Nephron (organoid): Measurements from ENCODE around the gene CPN2.

Experiments
- H3K27ac Mint-ChIP-seq, 3 experiments: 2 replicates each; pipeline ENCODE4 v1.8.0; 2020; ENCODE audit warnings: mixed read lengths in 3 of 3, mild to moderate bottlenecking in 2 of 3, moderate library complexity in 1 of 3
- H3K27me3 Mint-ChIP-seq: 2 replicates; pipeline ENCODE4 v1.8.0; 2021; ENCODE audit warnings: low read depth, mild to moderate bottlenecking, moderate library complexity, mixed read lengths
- H3K36me3 Mint-ChIP-seq: 2 replicates; pipeline ENCODE4 v1.8.0; 2020; ENCODE audit warnings: low read depth, mixed read lengths
- H3K4me1 Mint-ChIP-seq: 2 replicates; pipeline ENCODE4 v1.8.0; 2020; ENCODE audit warnings: mixed read lengths
- H3K4me3 Mint-ChIP-seq, 3 experiments: 2 replicates each; pipeline ENCODE4 v1.8.0; 2020; ENCODE audit warnings: mild to moderate bottlenecking in 3 of 3, mixed read lengths in 3 of 3, moderate library complexity in 2 of 3
- H3K9me3 Mint-ChIP-seq: 2 replicates; pipeline ENCODE4 v1.8.0; 2020; ENCODE audit warnings: mixed read lengths
- CTCF ChIP-seq, 3 experiments: fragments of 200-600 bp; sonication (generic); IDR thresholded peaks; one replicate each; pipeline ENCODE4 v1.5.0; 2021; ENCODE audit warnings: antibody characterized with exemption in 3 of 3; ENCODE audit not compliant: unreplicated experiment in 3 of 3

Gene CPN2

DNA sequence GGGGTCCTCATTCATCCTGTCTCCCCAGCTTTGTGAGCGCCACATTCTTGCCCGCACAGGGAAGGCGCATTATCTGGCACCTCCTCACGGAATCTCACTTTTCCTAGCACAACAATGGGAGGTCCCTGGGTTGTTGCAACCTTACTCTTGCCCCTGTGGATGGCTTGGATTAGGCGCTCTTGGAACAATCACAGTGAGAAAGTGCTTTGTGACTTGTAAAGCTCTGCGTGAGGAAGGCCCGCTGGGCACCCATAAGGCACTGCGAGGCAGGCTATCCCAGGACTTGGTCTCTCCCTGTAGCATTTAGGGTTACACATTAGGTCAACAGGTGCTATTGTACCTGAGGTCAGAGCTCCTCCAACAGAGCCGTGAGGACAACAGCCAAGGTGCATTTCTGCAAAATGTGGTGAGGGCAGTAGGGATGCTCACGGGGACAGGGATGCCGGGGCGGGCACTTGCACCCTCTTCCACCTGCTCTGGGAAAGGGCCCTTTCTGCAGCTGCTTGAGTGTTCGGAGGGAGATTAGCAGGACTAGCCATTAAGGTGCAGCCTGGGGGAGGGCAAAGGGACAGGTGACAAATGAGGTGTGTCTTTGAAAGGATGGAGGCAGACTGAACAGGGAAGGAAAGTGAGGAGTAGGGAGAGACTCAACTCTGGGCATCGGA is 32.3 kb upstream of the CPN2 start:
- no peaks in the 10 kb centered on the region for H3K36me3 Mint-ChIP-seq
- TF ChIP-seq CTCF (IDR thresholded peaks at IDR 0.05; ENCODE audit: unreplicated experiment in 3 of 3) = no peak
- no peak overlapping the region for H3K4me3 Mint-ChIP-seq
- H3K27me3 Mint-ChIP-seq = peaks cover 25% of the 10 kb centered on the region
- H3K4me1 Mint-ChIP-seq = no peaks in the 10 kb centered on the region
- H3K27ac Mint-ChIP-seq = no peak overlapping the region
- no peaks in the 10 kb centered on the region for H3K9me3 Mint-ChIP-seq

DNA sequence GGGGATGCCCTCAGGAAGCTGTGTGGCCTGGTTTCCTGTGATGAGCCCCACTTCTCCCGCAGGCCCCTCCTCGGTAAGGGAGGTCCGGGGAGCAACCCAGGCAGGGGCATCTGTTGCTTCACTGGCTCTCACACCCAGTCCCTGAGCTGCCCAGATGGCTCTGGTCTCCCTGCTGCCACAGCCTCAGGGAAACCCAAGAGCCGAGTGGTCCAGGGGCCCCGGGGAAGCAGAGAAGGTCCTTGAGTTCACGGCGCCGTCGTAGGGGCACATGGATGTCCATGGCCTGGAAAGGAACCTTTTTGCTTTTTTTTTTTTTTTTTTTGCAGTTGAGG is 31.7 kb upstream of the CPN2 start:
- no peak for TF ChIP-seq CTCF (IDR thresholded peaks at IDR 0.05; ENCODE audit: unreplicated experiment in 3 of 3)
- Mint-ChIP-seq H3K27me3 (peaks cover 25% of the 10 kb centered on the region), H3K4me3 (no peak overlapping the region), H3K27ac (no peak overlapping the region), H3K9me3 (no peaks in the 10 kb centered on the region), H3K4me1 (no peaks in the 10 kb centered on the region), H3K36me3 (no peaks in the 10 kb centered on the region)

DNA sequence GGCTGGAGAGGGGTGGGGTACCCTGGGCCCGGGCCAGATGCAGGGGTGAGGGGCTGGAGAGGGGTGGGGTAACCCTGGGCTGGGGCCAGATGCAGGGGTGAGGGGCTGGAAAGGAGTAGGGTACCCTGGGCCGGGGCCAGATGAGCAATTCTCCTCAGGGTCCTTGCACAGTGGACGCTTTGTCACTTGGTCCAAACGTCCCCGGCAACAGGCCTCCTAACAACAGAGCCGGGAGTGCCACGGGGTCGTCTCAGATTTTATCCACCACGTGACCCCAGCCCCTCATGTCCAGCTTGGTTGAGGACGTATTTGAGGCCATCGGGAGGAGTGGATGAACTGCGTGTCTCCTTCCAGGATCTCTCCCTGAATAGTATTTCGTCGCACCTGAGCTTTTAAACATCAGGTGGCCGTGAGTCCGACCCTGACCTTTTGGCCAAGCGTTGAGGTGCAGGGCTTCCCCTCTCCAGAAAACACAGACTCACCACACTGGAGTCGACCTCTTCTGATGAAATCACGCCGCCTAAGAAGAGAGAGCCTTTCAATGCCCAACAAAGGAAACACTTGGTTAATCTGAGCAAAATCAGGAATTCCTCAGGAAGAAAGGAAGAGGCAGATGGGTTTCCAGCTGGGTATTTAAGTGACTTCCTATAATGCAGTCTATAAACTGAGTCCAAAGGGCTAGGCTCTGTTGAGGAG is 31.2 kb upstream of the CPN2 start:
- Mint-ChIP-seq H3K9me3 (no peaks in the 10 kb centered on the region), H3K27me3 (peaks cover 25% of the 10 kb centered on the region), H3K27ac (no peak overlapping the region), H3K4me1 (no peaks in the 10 kb centered on the region), H3K4me3 (no peak overlapping the region), H3K36me3 (no peaks in the 10 kb centered on the region)
- no peak for TF ChIP-seq CTCF (IDR thresholded peaks at IDR 0.05; ENCODE audit: unreplicated experiment in 3 of 3)

GRCh38 chr3:194381460-194381875 is 30.3 kb upstream of the CPN2 start:
- Mint-ChIP-seq H3K27me3 (peaks cover 26% of the 10 kb centered on the region), H3K9me3 (no peaks in the 10 kb centered on the region), H3K27ac (no peak overlapping the region), H3K4me1 (no peaks in the 10 kb centered on the region), H3K36me3 (no peaks in the 10 kb centered on the region), H3K4me3 (no peak overlapping the region)
- no peak for TF ChIP-seq CTCF (IDR thresholded peaks at IDR 0.05; ENCODE audit: unreplicated experiment in 3 of 3)

DNA sequence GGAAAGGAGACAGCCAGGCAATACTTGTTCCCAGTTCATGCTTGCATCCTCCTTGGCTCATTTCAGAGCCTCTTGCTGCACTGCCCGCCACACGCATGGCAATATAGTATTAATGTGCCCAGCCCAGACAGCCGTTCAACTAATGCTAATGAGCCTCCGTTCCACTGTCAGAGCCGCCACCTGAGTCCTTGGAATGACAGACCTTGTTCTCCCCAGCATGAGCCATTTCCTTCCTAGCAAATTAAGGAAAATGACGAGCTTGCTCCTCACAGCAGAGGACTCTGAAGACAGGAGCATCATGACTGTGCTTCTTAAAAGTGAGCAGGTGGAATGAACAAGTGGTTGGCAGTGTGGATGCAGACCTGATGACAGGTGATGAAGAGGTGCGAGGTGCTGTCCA is 29.2 kb upstream of the CPN2 start:
- H3K4me1 Mint-ChIP-seq = peaks cover 8% of the 10 kb centered on the region
- H3K9me3 Mint-ChIP-seq = no peaks in the 10 kb centered on the region
- no peaks in the 10 kb centered on the region for H3K36me3 Mint-ChIP-seq
- H3K4me3 Mint-ChIP-seq = no peak overlapping the region
- no peak for TF ChIP-seq CTCF (IDR thresholded peaks at IDR 0.05; ENCODE audit: unreplicated experiment in 3 of 3)
- H3K27me3 Mint-ChIP-seq = peaks cover 23% of the 10 kb centered on the region
- H3K27ac Mint-ChIP-seq = no peak overlapping the region

DNA sequence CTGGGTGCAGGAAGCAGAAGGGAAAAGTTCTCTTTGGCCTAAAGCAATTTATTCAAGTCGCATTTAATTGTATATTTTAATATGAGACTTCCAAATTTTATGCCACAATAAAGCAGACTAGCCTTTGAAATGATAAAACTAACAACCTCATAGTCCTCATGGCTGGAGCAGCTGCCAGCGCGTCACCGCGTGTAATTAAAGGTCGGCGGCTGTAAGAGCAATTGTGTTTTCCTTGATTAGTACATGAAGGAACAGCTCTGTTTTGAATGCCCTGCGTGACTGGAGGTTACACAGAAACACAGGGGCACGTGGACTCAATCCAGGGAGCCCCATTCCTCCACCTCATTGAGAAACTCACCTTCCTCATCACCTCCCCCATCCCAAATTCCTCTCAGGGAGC is 28.5 kb upstream of the CPN2 start:
- H3K27me3 Mint-ChIP-seq = peaks cover 23% of the 10 kb centered on the region
- no peaks in the 10 kb centered on the region for H3K36me3 Mint-ChIP-seq
- H3K9me3 Mint-ChIP-seq = no peaks in the 10 kb centered on the region
- H3K4me1 Mint-ChIP-seq = peaks cover 11% of the 10 kb centered on the region
- no peak overlapping the region for H3K27ac Mint-ChIP-seq
- no peak overlapping the region for H3K4me3 Mint-ChIP-seq
- TF ChIP-seq CTCF (IDR thresholded peaks at IDR 0.05; ENCODE audit: unreplicated experiment in 3 of 3) = no peak
